NCI-H524 (cell line): ENCODE measurements around the gene E2F7.

Experiments
- DNase-seq, 2 experiments: peaks; one replicate each; lab custom pipeline; 2025; lab: John Stamatoyannopoulos, UW

E2F7 gene

DNA sequence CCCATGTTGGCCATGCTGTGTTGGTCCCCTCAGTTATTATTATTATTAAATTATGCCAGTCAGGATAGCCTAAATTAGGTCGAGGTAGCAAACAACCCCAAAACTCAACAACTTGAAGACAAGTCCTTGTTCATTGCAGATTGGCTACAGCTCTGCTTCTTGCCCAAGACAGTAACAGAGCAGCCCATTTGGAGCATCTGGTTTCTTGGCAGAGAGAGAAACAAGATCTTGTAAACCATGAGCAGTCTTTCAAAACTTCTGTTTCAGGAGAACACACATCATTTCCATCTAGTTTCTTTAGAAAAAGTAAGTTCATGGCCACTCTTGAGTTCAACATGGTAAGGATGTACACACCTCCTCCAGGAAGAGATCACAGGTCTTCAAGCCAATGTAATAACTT lies 52.3 kb downstream of the E2F7 start:
- no peak for DNase-seq

DNA sequence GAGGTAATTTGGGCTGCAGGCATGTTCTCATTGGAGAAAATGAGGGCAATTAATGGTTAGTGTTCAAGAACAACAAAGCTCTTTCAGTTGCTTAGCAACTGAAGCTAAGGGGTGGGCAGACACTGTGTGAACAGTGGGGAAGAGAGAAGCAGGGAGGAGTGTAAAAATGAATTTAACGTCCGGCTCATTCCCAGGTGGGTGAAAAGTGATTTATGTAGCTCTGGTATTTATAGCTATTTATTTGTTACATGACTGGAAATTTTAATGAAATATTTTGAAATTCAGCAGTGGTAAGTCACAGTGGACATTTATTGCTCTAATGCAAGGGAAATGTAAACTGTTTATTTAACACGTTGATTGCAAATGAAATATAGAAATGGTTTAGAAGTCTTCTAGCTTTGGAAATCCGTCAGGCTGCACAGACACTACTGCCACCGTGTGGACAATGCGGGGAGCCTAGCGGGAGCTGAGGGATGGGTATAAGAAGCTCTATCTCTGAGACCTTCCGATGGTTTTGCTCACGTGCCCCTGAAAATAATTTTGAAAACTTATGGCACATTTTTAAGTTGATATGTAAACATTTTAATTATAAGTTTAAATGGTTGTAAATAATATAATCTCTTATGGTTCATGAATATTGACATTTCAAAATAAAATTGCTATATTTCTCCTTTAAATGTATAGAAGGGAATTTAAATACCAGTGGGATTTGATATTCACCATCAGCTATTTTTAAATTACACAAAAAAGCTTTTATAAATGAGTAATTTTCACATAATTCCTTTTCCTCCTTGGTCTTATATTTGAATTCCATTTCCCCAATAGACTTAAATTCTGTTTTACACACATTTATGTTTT lies 54.4 kb downstream of the E2F7 start:
- peak; percentile 59 to 76 for DNase-seq

DNA sequence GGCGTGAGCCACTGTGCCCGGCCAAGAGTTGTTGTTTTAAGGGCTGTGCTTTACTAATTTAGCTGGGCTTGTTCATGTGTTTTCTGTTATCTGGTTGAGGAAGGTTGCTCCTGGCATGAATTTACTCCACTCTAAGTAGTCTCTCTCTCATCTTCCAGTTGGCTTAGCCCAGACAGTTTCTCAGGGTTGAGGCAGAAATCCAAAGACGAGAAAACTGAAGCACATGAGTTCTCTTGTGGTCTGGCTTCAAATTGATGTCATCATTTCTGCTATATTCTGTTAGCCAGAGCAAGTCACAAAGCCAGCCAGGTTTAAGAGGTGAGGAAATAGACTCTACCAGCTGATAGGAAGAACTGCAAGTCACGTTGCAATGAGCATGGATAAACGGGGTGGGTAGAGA lies 57.9 kb downstream of the E2F7 start:
- DNase-seq = no peak

DNA sequence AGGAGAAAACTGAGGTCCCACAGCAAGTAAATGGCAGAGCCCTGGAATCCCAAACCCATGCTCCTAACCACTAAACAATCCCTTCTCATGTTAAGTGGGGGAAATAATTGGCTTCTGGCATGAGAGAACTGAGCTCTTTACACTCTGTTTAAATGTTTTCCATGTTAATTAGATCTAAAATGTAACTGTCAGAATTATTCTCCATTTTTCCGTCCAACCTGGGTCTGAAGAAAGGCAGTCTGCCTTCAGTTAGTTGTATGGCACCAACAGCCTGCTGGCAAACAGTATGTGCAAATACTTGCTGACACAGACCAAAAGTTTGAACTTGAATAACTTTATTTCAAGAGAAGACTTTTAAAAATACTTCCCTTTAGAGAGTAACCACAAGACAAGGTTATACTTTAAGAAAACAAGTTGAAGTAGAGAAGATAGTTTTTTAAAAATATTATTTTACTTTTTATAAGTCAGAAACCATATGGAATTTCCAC lies 59.7 kb downstream of the E2F7 start:
- DNase-seq = no peak

DNA sequence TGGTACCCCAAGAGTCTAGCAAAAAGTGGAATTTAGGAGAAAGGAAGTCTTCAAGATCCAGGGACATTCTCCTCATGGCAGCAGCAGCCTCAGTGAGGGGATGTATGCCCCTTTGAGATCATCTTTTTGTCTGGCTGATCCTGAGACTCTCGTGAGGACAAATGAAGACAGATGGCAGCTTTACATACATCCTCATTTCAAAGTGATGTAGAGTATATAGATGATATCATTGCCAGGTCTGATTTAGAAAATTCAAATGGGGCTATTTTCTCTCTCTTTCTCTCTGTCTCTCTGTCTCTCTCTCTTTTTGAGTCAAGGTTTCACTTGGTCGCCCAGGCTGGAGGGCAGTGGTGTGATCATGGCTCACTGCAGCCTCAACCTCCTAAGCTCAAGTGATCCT lies 61.5 kb downstream of the E2F7 start:
- peak in 1 of 2 experiments; percentile 18 for DNase-seq

DNA sequence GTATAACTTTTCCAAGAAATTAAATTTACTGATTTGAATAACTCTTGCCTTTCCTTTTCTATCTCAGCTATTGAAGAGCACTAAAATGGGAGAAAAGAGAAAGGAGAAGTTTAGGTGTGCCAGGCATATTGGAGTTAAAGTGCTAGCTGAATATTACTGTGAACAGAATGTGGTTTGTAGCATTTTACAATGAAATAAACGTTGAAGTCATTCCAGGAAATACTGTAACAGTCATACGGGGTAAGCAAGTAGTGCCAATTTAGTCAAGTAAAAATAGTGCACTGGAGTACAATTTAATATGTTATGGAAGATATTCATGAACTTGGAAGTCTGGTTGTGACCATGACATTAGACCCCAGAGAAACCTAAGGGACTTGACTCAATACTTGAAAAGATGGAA lies 62.1 kb downstream of the E2F7 start:
- DNase-seq = no peak

DNA sequence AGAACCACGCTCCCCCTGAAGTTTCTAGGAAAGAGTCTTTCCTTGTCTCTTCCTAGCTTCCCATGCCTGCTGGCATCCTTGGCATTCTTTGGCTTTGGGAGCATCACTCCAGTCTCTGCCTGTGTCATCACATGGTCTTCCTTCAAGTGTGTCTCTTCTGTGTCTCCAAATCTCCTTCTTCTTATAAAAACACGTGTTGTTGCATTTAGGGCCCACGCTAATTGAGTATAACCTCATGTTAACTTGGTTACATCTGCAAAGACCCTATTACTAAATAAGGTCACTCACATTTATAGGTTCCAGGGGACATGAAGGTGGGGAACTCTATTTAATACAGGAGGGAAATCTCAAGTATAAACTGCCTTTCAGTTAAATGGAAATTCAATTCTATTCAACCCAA lies 63.0 kb downstream of the E2F7 start:
- DNase-seq = no peak

DNA sequence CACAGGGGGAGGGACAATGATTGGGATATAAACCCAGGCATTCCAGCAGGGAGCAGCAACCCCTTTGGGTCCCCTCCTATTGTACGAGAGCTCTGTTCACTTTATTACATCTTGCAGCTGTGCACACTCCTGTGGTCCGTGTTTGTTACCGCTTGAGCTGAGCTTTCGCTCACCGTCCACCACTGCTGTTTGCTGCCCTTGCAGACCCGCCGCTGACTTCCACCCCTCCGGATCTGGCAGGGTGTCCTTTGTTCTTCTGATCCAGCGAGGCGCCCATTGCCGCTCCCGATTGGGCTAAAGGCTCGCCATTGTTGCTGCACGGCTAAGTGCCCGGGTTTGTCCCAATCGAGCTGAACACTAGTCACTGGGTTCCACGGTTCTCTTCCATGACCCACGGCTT lies 64.1 kb downstream of the E2F7 start:
- no peak for DNase-seq

DNA sequence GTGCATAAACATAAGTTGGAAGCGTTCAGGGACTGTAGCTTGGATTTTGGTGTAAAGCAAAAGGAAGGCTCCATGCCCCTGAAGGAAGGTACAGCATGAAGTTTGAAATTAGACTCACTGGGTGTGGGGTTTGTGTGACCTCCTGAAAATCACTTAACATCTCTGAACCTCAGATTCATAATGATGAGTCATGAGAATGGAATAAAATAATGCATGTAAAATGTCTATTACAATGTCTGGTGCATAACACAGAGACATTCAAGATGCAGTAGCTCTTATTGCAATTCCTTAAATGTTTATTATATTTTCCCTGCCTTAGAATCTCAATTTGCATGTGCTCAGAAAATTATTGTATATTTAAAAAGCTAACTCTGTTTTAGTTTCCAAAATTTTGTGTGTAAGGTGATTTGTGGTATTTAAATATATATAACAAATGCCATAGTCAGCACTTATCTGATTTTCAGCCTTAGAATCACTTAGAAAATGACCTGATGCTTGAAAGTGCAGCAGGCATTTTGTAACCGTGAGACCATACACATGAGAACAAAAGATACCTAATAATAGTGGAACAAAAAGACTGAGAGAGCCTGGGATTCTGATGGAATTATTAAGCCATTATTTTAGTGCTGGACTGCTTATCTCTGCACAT lies 66.3 kb downstream of the E2F7 start:
- no peak for DNase-seq

DNA sequence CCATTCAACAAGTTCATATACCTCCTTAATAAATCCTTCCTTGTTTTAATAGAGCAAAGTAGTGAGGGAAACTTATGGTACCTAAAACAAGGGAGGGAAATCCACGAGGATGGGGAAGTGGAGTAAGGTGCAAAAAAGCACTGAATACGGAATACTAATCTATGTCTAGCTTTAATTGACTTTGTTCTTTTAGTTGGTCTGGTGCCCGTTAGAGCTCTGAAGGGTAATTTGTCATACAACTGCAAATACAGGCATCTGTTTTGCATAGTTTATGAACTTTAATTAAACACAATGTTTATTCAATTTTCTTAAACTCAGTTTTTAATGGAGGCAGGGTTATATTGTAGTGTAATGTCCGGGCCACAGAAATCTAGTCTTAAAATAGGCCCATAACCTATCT lies 67.0 kb downstream of the E2F7 start:
- DNase-seq = no peak

DNA sequence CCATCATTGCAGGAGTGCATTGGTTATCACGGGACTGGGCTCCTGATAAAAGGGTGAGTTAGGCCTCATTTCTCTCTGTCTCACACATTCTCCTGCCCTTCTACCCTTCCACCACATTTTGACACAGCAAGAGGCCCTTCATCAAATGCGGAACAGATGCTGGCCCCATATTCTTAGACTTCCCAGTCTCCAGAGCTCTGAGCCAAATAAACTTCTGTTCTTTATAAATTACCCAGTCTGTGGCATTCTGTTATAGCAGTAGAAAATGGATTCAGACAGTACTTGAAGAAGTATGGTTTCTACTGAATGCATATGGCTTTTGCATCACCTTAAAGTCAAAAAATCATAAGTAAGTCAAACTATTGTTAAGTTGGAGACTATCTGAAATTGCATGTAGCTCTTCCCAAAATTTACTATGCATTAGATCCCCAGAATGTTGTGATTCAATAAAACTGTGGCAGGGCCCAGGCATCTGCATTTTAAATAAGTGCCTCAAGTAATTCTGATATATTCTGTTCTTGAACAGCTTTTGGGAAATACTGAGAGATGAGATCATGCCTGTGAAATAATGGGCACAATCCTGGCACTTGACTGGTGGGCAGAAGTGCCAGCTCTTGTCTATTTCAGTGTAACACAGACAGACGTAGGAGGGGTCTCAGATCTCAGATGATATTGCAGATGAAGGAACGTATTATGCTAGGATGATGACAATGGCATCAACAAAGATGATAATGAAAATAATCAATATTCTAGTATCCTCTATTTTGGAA lies 68.2 kb downstream of the E2F7 start:
- DNase-seq = no peak

DNA sequence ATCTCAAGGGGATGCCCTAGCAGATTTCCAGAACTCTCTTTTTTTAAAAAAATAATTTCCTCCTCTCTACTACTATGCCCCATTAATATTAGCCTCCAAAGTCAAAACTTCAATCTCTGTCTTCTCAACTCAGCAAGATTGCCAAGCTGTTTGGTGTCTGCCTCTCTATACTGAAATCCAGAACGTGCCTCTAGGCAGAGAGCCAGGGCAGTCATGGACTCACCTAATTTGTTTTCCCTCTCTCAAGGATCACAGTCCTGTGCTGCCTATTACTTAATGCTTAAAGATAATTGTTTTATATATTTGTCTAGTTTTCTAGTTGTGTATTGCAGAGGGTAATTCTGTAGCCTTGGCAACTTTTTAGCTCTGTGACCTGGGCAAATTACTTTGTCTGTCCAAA lies 74.7 kb downstream of the E2F7 start:
- no peak for DNase-seq

DNA sequence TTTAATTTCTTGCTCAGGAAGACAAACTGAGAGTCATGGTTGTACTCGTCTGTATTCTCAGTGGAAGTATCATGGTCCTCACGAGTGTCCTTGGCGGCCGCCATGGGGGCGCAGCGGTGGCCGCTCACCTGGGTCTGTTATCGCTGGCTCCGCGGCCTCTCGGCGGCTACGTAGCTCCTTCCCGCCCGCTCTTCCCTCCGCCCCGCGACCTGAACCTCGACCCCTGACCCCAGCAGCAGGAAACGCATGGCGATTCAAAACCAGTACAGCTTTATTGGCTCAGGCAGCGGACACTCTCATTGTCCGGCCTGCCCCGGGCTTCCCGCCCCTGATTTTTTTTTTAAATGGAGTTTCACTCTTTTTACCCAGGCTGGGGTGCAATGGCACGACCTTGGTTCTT lies 80.8 kb downstream of the E2F7 start:
- no peak for DNase-seq

DNA sequence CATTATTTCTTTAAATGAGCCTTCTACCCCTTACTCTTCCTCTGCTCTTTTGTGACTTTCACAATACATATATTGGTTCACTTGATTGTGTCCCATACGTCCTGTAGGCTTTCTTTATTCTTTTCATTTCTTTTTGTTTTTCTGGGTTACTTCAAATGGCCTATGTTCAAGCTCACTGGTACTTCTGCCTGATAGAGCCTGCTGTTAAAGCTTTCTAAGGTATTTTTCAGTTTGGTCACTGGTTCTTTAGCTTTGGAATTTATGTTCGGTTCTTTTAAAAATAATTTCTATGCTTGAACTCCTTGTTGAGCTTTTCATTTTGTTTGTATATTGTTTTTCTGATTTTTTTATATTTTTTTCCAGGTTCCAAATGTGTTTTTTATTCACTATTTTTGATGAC lies 81.9 kb downstream of the E2F7 start:
- no peak for DNase-seq

DNA sequence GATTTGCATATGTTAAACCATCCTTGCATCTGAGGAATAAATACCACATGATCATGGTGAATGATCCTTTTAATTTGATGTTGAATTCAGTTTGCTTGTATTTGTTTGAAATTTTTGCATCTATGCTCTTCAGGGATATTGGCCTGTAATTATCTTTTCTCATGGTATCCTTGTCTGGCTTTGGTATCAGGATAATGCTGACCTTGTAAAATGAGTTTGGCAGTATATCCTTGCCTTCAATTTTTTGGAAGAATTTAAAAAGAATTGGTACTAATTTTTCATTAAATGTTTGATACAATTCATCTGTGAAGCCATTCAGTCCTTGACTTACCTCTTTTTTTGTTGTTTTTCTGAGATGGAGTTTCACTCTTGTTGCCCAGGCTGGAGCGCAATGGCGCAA lies 85.2 kb downstream of the E2F7 start:
- no peak for DNase-seq

DNA sequence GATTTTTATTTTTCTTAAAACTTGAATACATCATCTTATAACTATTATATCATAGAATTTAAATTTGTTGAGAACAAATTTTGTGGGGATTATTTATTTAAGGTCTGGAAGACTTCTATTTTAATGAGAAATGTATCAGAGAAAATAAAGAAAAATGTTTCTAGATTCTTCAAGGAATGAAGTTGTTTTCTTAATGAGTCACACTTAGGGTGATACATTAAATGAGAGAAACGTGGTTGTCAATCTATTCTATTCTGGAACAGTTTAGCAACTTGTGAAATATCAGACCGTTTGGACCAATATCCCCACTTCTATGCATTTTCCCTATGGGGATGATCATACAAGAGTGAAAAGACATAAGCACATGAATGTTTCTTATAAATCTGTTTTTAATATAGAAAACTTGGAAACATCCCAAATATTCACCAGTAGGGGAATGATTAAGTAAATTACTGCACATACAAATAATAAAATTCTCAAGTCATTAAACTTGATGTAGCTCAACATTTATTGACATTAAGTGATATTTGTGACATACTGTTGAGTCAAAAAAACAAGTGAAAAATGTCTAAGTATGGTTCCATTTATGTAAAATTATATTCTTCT lies 88.5 kb downstream of the E2F7 start:
- DNase-seq = no peak
